HepG2 (cell line): ENCODE data around the gene RAD21L1. TPM values are rescaled to one million over a fixed set of nuclear protein-coding genes. Genes with fewer than 3 reads are reported as not detected.

Source experiments
- ATF4 ChIP-seq, 2 experiments: fragments of 450-650 bp in 1 of 2; sonication (generic) in 1 of 2; formaldehyde crosslinking; IDR thresholded peaks; 2 replicates each; pipeline versions ENCODE4 v1.5.0 to v1.8.0; 2020 to 2022; ENCODE audit warnings: mild to moderate bottlenecking in 1 of 2, missing genetic modification reagents in 1 of 2
- ATF7 ChIP-seq, 2 experiments: fragments of 450-650 bp in 1 of 2; sonication (generic) in 1 of 2; formaldehyde crosslinking in 1 of 2; IDR thresholded peaks; 2 replicates each; pipeline versions ENCODE4 v1.4.0 to v1.6.1; 2016 to 2020; ENCODE audit warnings: antibody characterized with exemption in 1 of 2, mild to moderate bottlenecking in 1 of 2, missing genetic modification reagents in 1 of 2
- ELF1 ChIP-seq: sonication (generic); formaldehyde crosslinking; IDR thresholded peaks from 2 replicates; pipeline ENCODE4 v1.4.0; 2020; ENCODE audit warnings: missing genetic modification reagents
- IKZF4 ChIP-seq: sonication (generic); formaldehyde crosslinking; IDR thresholded peaks from 2 replicates; pipeline ENCODE4 v1.5.1; 2020; ENCODE audit warnings: borderline replicate concordance, mild to moderate bottlenecking, low read depth, missing genetic modification reagents; ENCODE audit errors: not compliant biosample characterization
- KLF15 ChIP-seq: sonication (generic); formaldehyde crosslinking; IDR thresholded peaks from 2 replicates; pipeline ENCODE4 v1.8.1; 2023; ENCODE audit warnings: borderline replicate concordance, mild to moderate bottlenecking, inconsistent platforms, missing genetic modification reagents, mixed read lengths
- MBD4 ChIP-seq: IDR thresholded peaks from 2 replicates; pipeline ENCODE4 v1.6.1; 2012; ENCODE audit warnings: low read length, inconsistent platforms, borderline replicate concordance
- NFATC3 ChIP-seq: sonication (generic); formaldehyde crosslinking; IDR thresholded peaks from 2 replicates; pipeline ENCODE4 v1.5.1; 2020; ENCODE audit warnings: mild to moderate bottlenecking, missing genetic modification reagents
- RFXAP ChIP-seq: sonication (generic); formaldehyde crosslinking; IDR thresholded peaks from 2 replicates; pipeline ENCODE4 v1.4.0; 2020; ENCODE audit warnings: missing genetic modification reagents, borderline replicate concordance
- SKIL ChIP-seq: sonication (generic); formaldehyde crosslinking; IDR thresholded peaks from 2 replicates; pipeline ENCODE4 v1.8.0; 2022; ENCODE audit warnings: missing genetic modification reagents, mild to moderate bottlenecking, moderate library complexity, borderline replicate concordance
- THAP8 ChIP-seq: sonication (generic); formaldehyde crosslinking; IDR thresholded peaks from 2 replicates; pipeline ENCODE4 v1.5.1; 2020; ENCODE audit warnings: missing genetic modification reagents, mild to moderate bottlenecking, borderline replicate concordance
- ZBTB25 ChIP-seq: IDR thresholded peaks from 2 replicates; pipeline ENCODE4 v1.6.1; 2018; ENCODE audit warnings: missing genetic modification reagents
- ZNF230 ChIP-seq: sonication (generic); formaldehyde crosslinking; IDR thresholded peaks from 2 replicates; pipeline ENCODE4 v1.4.0; 2020; ENCODE audit warnings: mild to moderate bottlenecking, missing genetic modification reagents
- ZNF276 ChIP-seq: sonication (generic); formaldehyde crosslinking; IDR thresholded peaks from 2 replicates; pipeline ENCODE4 v1.4.0; 2020; ENCODE audit warnings: mild to moderate bottlenecking, low read depth, missing genetic modification reagents
- ZNF382 ChIP-seq: sonication (generic); formaldehyde crosslinking; IDR thresholded peaks from 2 replicates; pipeline ENCODE4 v1.5.0; 2020; ENCODE audit warnings: missing genetic modification reagents, mild to moderate bottlenecking, borderline replicate concordance
- ZNF431 ChIP-seq: sonication (generic); formaldehyde crosslinking; IDR thresholded peaks from 2 replicates; pipeline ENCODE4 v1.9.0; 2022; ENCODE audit warnings: missing genetic modification reagents, low read depth, mild to moderate bottlenecking, borderline replicate concordance
- ZNF543 ChIP-seq: sonication (generic); formaldehyde crosslinking; IDR thresholded peaks from 2 replicates; pipeline ENCODE4 v1.4.0; 2020; ENCODE audit warnings: mild to moderate bottlenecking, missing genetic modification reagents
- ZNF567 ChIP-seq: sonication (generic); formaldehyde crosslinking; IDR thresholded peaks from 2 replicates; pipeline ENCODE4 v1.8.1; 2023; ENCODE audit warnings: mild to moderate bottlenecking, missing genetic modification reagents, borderline replicate concordance
- ZNF589 ChIP-seq: sonication (generic); formaldehyde crosslinking; conservative IDR thresholded peaks from 2 replicates; pipeline ENCODE4 v1.8.0; 2022; ENCODE audit warnings: mild to moderate bottlenecking, moderate library complexity, missing genetic modification reagents
- ZNF713 ChIP-seq: sonication (generic); formaldehyde crosslinking; IDR thresholded peaks from 2 replicates; pipeline ENCODE4 v1.4.0; 2020; ENCODE audit warnings: mild to moderate bottlenecking, missing genetic modification reagents
- ZNF878 ChIP-seq: sonication (generic); formaldehyde crosslinking; IDR thresholded peaks from 2 replicates; pipeline ENCODE4 v1.8.1; 2023; ENCODE audit warnings: mild to moderate bottlenecking, missing genetic modification reagents, moderate library complexity
- polyA plus RNA-seq, 8 experiments: library from polyadenylated mRNA; depleted of rRNA in 3 of 8; stranded (reverse) in 7 of 8; unstranded in 1 of 8; fragments of >200 nt; fragmentation: Illumina TruSeq in 4 of 8; extraction: Trizol in 4 of 8; gene quantifications; 2 replicates each; pipeline versions ENCODE4 v1.2.1 to v1.2.3, GENCODE V29; 2011 to 2016; ENCODE audit warnings: low read depth in 4 of 8, missing spikeins in 1 of 8, mixed read lengths in 1 of 8; ENCODE audit not compliant: insufficient read depth in 1 of 8
- total RNA-seq, 5 experiments: library from RNA; depleted of rRNA; stranded (reverse); fragments of >200 nt; fragmentation: Illumina TruSeq; extraction: Trizol; gene quantifications; 2 replicates each; pipeline ENCODE4 v1.2.3, GENCODE V29; 2016; ENCODE audit warnings: low read depth in 1 of 5

RAD21L1 gene
- total and polyA plus RNA-seq, 2 of the 13 experiments (the other 11 are each of a cell fraction or from before 2014, with no cell fraction given), result not detected

- TF ChIP-seq ZBTB25 (CRISPR knock-in tag) (no peak), ATF4 (CRISPR knock-in tag; IDR thresholded peaks at IDR 0.05) (no peak), ZNF276 (CRISPR knock-in tag) (peak; percentile 47; the same call in 1 of the 2 replicates), MBD4 (no peak), ZNF382 (CRISPR knock-in tag) (no peak), ATF7 (IDR thresholded peaks at IDR 0.05) (no peak), ATF7 (CRISPR knock-in tag; IDR thresholded peaks at IDR 0.05) (no peak), SKIL (0 out of 2 replicates have a peak, but pooled peaks have one; percentile 25), ELF1 (CRISPR knock-in tag) (no peak), RFXAP (peak; percentile 47; the same call in 1 of the 2 replicates), ZNF567 (CRISPR knock-in tag) (no peak), ZNF230 (CRISPR knock-in tag) (0 out of 2 replicates have a peak, but pooled peaks have one; percentile 35), THAP8 (CRISPR knock-in tag) (no peak), ZNF713 (CRISPR knock-in tag) (no peak), ZNF431 (no peak), ZNF589 (CRISPR knock-in tag) (no peak; the same call in 1 of the 2 replicates), KLF15 (CRISPR knock-in tag) (no peak), ZNF543 (CRISPR knock-in tag) (peak; percentile 49; the same call in 1 of the 2 replicates), IKZF4 (CRISPR knock-in tag) (no peak), NFATC3 (CRISPR knock-in tag) (no peak), ZNF878 (CRISPR knock-in tag) (no peak)
Observed at GRCh38 chr20:1184638-1185315, 41.1 kb upstream of the RAD21L1 start, which contains the start of gene TMEM74B (continued).
